D721Med (cell line): ENCODE results near the gene MYBPC3.

Experiments
- DNase-seq: peaks from one replicate; pipeline ENCODE4 v3.0.0; 2011; ENCODE audit warnings: low spot score; ENCODE audit not compliant: insufficient read length
- FAIRE-seq: peaks from 2 replicates; lab custom pipeline; 2011; peaks lifted over from hg19 to GRCh38; lab: Jason Lieb, UNC
- TF ChIP-seq, protein P1 (sequence below): IDR thresholded peaks from 2 replicates; pipeline ENCODE4 v1.5.1; 2012; ENCODE audit warnings: mild to moderate bottlenecking, control low read depth; ENCODE audit not compliant: insufficient read depth; ENCODE audit errors: missing control alignments

The MYBPC3 gene

DNA sequence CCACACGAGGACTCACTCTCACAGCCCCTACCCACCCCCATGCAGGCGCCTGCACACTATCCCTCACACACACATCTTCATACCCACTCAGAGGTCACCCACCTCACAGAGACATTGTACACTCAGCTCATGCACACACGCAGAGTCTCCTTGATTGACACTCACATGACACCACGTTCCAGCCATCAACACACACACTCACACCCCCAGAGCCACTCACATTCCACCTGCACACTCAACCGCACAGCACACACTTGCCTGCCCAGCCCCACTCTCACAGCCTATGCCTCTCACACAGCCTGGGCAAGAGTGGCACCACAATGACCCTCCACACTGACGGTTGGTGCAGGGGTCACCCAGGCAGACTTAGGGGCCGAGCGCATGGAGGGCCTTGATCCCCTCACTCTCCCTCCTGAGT is 23.6 kb upstream of the MYBPC3 start:
- no peak for FAIRE-seq
- TF ChIP-seq, protein P1, sequence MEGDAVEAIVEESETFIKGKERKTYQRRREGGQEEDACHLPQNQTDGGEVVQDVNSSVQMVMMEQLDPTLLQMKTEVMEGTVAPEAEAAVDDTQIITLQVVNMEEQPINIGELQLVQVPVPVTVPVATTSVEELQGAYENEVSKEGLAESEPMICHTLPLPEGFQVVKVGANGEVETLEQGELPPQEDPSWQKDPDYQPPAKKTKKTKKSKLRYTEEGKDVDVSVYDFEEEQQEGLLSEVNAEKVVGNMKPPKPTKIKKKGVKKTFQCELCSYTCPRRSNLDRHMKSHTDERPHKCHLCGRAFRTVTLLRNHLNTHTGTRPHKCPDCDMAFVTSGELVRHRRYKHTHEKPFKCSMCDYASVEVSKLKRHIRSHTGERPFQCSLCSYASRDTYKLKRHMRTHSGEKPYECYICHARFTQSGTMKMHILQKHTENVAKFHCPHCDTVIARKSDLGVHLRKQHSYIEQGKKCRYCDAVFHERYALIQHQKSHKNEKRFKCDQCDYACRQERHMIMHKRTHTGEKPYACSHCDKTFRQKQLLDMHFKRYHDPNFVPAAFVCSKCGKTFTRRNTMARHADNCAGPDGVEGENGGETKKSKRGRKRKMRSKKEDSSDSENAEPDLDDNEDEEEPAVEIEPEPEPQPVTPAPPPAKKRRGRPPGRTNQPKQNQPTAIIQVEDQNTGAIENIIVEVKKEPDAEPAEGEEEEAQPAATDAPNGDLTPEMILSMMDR = no peak
- DNase-seq = no peak

DNA sequence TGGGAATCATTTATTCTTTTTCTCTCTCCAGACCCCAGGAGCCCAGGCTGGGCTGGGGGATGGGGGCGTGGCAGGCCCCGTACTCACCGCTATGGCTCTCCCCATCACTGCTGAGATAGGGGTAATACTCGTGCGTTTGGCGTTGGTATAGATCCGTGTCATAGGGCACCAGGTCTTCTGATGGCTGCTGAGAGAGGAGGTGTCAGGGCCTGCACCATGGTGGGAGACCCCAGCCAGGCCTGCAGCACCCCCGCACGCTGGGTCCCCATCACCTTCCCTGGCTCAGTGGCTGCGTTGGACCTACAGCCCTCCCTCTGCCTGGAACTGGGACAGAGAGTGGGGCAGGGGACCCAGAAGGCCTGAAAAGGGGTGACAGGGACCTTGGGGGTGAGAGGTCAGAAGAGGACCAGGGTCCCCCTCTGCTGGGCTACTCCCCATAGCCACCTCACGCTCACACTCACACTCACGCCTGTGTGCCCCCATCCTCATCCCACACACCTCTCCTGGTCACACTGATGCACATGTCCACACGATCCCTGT is 23.1 kb upstream of the MYBPC3 start:
- no peak for FAIRE-seq
- DNase-seq = no peak
- TF ChIP-seq, protein P1 = no peak

DNA sequence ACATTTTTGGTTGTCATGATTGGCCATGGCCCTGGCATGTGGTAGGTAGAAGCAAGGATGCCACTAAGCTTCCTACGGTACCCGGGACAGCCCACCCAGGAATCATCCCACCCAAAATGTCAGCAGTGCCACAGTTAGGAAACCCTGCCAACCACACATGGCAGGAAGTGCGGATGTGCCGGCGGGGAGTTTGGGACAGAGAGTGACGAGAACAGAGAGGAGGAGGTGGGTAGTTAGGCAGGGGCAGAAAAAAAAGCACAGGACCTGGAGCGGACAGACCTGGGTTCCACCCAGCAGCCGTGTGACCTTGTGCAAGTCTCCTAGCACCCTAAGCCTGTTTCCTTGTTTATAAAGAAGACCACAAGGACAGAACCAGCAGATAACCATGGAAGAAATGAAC is 22.5 kb upstream of the MYBPC3 start:
- FAIRE-seq (no peak), DNase-seq (no peak)
- TF ChIP-seq, protein P1 = no peak

DNA sequence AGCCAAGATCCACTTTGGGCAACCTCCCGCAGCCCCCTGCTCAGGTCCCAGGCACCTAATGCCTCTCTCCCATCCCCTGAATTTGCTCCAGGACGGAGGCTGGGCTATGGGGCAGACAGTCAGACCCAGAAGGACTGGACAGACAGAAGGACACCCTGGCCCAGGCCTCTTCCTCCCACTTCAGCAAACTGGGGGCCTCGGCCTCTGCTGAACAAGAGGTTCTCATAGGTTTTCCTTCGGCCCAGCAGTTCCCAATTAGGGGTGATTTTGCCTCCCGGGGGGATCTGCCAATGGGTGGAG is 22.2 kb upstream of the MYBPC3 start:
- DNase-seq = no peak
- TF ChIP-seq, protein P1 = no peak
- FAIRE-seq = no peak

DNA sequence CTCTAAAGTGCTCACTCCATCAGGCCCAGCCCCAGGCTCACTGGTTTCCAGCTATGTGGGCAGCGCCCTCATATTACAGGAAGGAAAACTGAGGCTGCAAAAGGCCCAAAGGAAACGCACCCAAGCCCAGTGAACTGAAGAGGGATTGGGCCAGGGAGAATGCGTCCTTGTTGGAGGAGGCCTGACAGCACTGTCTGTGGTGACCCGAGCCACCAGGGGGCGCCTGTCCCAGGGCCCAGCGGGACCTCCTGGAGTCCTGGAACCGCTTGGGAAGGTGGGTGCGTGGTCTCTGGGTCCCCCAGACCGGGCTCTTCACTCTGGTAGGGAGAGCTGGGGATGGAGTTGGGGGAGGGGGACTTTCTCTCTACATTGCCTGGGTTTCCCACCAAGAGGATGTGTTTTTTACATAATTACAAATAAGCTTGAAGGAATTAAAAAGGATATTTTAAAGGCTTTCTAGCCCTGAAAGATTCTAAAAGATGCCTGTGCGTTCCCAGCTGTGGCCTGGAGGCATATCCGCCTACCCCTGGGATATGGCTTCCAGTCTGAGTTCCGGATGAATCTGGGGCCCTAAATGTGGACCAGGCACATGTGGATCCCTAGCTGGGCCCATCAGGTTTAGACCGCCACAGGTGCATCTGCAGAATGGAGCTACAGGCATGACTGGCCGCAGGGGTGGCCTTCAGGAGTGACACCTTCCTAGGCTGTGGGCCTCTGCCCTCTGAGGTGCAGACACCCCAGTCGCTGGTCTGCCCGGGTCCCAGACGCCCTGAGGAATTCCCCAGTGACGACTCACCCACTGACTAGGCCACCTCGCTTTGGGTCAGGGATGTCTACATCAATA is 21.6 kb upstream of the MYBPC3 start:
- FAIRE-seq = no peak
- TF ChIP-seq, protein P1 = peak; percentile 90

DNA sequence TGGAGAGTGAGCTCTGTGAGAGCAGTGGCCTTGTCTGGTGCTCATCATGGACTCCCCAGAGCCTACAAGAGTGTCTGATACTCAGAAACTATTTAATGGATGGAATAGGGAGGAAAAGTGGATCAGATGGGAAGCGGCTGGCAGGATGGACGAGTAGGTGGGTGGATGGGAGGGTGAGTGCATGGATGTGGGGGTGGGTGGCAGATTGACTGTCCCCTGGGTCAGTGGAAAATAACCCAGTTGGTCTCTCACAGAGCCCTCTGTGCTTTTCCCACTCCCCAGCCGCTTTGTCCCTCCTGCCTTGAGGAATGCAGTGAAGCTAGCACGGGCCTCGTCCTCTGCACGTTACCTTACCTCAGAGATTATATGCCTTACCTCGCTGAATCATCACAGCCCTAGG is 19.9 kb upstream of the MYBPC3 start:
- DNase-seq (no peak), FAIRE-seq (no peak)
- TF ChIP-seq, protein P1 = no peak

More for the DNA sequence above, 21.6 kb upstream of the MYBPC3 start:
- peak; percentile 66 for DNase-seq

DNA sequence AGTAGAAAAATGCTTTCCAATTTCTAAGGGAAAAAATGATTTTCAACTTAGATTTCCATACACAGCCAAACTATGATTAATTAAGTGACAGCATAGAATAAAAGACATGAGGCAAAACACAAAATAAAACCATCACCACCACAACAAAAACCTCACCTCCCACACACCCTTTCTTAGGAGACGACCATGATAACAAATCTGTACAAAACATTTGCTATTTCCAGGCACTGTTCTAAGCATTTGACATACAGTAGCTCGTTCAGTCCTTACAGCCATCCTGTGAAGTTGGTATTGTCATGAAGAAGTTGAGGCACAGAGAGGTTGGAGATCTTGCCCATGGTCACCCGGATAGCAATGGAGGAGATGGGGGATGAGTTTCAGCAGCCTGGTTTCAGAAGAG is 17.2 kb upstream of the MYBPC3 start:
- FAIRE-seq (no peak), DNase-seq (no peak)
- TF ChIP-seq, protein P1 = no peak
